HL-60/S4 treated with retinoic acid at 250 ng/mL for 4 days and 3 days (cell line): ENCODE results near the gene PPM1H.
"Not testable (repeated sequence)": the region's sequence is repeated elsewhere in the genome, so short reads cannot be mapped to it uniquely, and the experiment has no call there.

ENCODE experiments used
- in situ Hi-C: fragments of 300-500 bp; cut with MboI; formaldehyde crosslinking; loops from 2 replicates; pipeline ENCODE4 v1.7.0; 2022; ENCODE audit warnings: low sequenced_read_pairs

The PPM1H gene

GRCh38 chr12:62934799-62935674, at the start of gene PPM1H:
Gene PPM1H (minus strand): TSS chr12:62935150. CDS start chr12:62934736, 414 bp downstream.
- in situ Hi-C loops = no loop called here

- in situ Hi-C loops = no loop called here
Measured at GRCh38 chr12:62983594-62983993, 48.6 kb upstream of the PPM1H start.

GRCh38 chr12:62978768-62979167, 43.8 kb upstream of the PPM1H start:
- in situ Hi-C loops = no loop called here

- in situ Hi-C loops = no loop called here
Measured at GRCh38 chr12:62977883-62978282, 42.9 kb upstream of the PPM1H start.

- in situ Hi-C loops = no loop called here
Measured at GRCh38 chr12:62977418-62977817, 42.5 kb upstream of the PPM1H start.

- in situ Hi-C loops = no loop called here
Measured at GRCh38 chr12:62976110-62976662, 41.2 kb upstream of the PPM1H start.

- in situ Hi-C loops = no loop called here
Measured at GRCh38 chr12:62971769-62972525, 37.0 kb upstream of the PPM1H start.

GRCh38 chr12:62969695-62970094, 34.7 kb upstream of the PPM1H start:
- in situ Hi-C loops = no loop called here

GRCh38 chr12:62967701-62968100, 32.8 kb upstream of the PPM1H start:
- in situ Hi-C loops = no loop called here

- in situ Hi-C loops = no loop called here
Measured at GRCh38 chr12:62966990-62967506, 32.1 kb upstream of the PPM1H start.

- in situ Hi-C loops = not testable (repeated sequence)
Measured at GRCh38 chr12:62966446-62966989, 31.6 kb upstream of the PPM1H start.

- in situ Hi-C loops = not testable (repeated sequence)
Measured at GRCh38 chr12:62965700-62966099, 30.8 kb upstream of the PPM1H start.

GRCh38 chr12:62965242-62965641, 30.3 kb upstream of the PPM1H start:
- in situ Hi-C loops = not testable (repeated sequence)

GRCh38 chr12:62963486-62964041, 28.6 kb upstream of the PPM1H start:
- in situ Hi-C loops = no loop called here

GRCh38 chr12:62960324-62960723, 25.4 kb upstream of the PPM1H start:
- in situ Hi-C loops = no loop called here

- in situ Hi-C loops = no loop called here
Measured at GRCh38 chr12:62959745-62960144, 24.8 kb upstream of the PPM1H start.

GRCh38 chr12:62957233-62957953, 22.4 kb upstream of the PPM1H start:
- in situ Hi-C loops = no loop called here

- in situ Hi-C loops = no loop called here
Measured at GRCh38 chr12:62955678-62956077, 20.7 kb upstream of the PPM1H start.

GRCh38 chr12:62950317-62950716, 15.4 kb upstream of the PPM1H start:
- in situ Hi-C loops = no loop called here

GRCh38 chr12:62948123-62948522, 13.2 kb upstream of the PPM1H start:
- in situ Hi-C loops = no loop called here
